ENCODE measurements around the gene TPM3.
"Not testable (repeated sequence)": the region's sequence is repeated elsewhere in the genome, so short reads cannot be mapped to it uniquely, and the experiment has no call there.

The TPM3 gene

GRCh38 chr1:154159554-154159953, 32.3 kb downstream of the TPM3 start:
- DNase-seq = no peak

- no peak for DNase-seq
These were observed 33.4 kb downstream of the TPM3 start for GRCh38 chr1:154158307-154159125.

- peak; percentile 88 for DNase-seq
These were observed 34.2 kb downstream of the TPM3 start for GRCh38 chr1:154157520-154158306.

GRCh38 chr1:154155251-154155650, 36.6 kb downstream of the TPM3 start:
- no peak for DNase-seq

GRCh38 chr1:154154534-154155191, 37.2 kb downstream of the TPM3 start, which contains the start of gene NUP210L:
Gene NUP210L, minus strand, starts transcription at chr1:154155073.
- DNase-seq = no peak

- DNase-seq = no peak
These were observed 37.8 kb downstream of the TPM3 start for GRCh38 chr1:154154053-154154452.

- no peak for DNase-seq
These were observed 40.6 kb downstream of the TPM3 start for GRCh38 chr1:154151311-154151710.

GRCh38 chr1:154148807-154149206, 43.1 kb downstream of the TPM3 start:
- no peak for DNase-seq

GRCh38 chr1:154147505-154147904, 44.4 kb downstream of the TPM3 start:
- DNase-seq = not testable (repeated sequence)

GRCh38 chr1:154145986-154146385, 45.9 kb downstream of the TPM3 start:
- DNase-seq = no peak

GRCh38 chr1:154142358-154142757, 49.5 kb downstream of the TPM3 start:
- DNase-seq = no peak

- DNase-seq = no peak
These were observed 50.7 kb downstream of the TPM3 start for GRCh38 chr1:154141240-154141639.

GRCh38 chr1:154137888-154138287, 54.0 kb downstream of the TPM3 start:
- DNase-seq = no peak

GRCh38 chr1:154133256-154133655, 58.6 kb downstream of the TPM3 start:
- DNase-seq = no peak

- no peak for DNase-seq
These were observed 62.4 kb downstream of the TPM3 start for GRCh38 chr1:154129391-154129970.

- not testable (repeated sequence) for DNase-seq
These were observed 68.7 kb downstream of the TPM3 start for GRCh38 chr1:154123205-154123604.

- DNase-seq = no peak
These were observed 74.3 kb downstream of the TPM3 start for GRCh38 chr1:154117642-154118041.

- peak; percentile 19 for DNase-seq
These were observed 76.7 kb downstream of the TPM3 start for GRCh38 chr1:154115180-154115579.

Data from CD4-positive, alpha-beta T cell treated with Interleukin-17A for 1 hour (primary cell).